Naive B cell (primary cell): ENCODE results near the gene MAMDC2. TPM values are rescaled to one million over a fixed set of nuclear protein-coding genes. Genes with fewer than 3 reads are reported as not detected.

Experiments used
- ATAC-seq, 2 donors: fragments of 150-1000 bp; cut with Tn5 transposase; 2 replicates each; pipeline ENCODE4 v1.10.0; 2021; ENCODE audit warnings: low read depth in 2 of 2, mild to moderate bottlenecking in 2 of 2, moderate library complexity in 2 of 2
- DNase-seq: peaks from one replicate; pipeline ENCODE4 v3.0.0; 2022
- H3K27ac Mint-ChIP-seq, 6 donors: one replicate each; pipeline ENCODE4 v1.8.0; 2020 to 2022; ENCODE audit warnings: mild to moderate bottlenecking in 6 of 6, mixed read lengths in 6 of 6, moderate library complexity in 5 of 6, inconsistent platforms in 2 of 6
- H3K27me3 Mint-ChIP-seq, 3 donors: one replicate each; pipeline ENCODE4 v1.8.0; 2021 to 2022; ENCODE audit warnings: mixed read lengths in 3 of 3, mild to moderate bottlenecking in 1 of 3
- H3K36me3 Mint-ChIP-seq, 2 donors: one replicate each; pipeline ENCODE4 v1.8.0; 2020 to 2022; ENCODE audit warnings: mixed read lengths in 2 of 2, inconsistent platforms in 1 of 2, mild to moderate bottlenecking in 1 of 2
- H3K4me1 Mint-ChIP-seq, 3 donors: one replicate each; pipeline ENCODE4 v1.8.0; 2020 to 2022; ENCODE audit warnings: mixed read lengths in 3 of 3, inconsistent platforms in 1 of 3, mild to moderate bottlenecking in 1 of 3, moderate library complexity in 1 of 3
- H3K4me3 Mint-ChIP-seq, 8 donors: one replicate each; pipeline ENCODE4 v1.8.0; 2020 to 2022; ENCODE audit warnings: mild to moderate bottlenecking in 8 of 8, mixed read lengths in 8 of 8, moderate library complexity in 8 of 8, inconsistent platforms in 2 of 8
- H3K9me3 Mint-ChIP-seq, 7 donors: one replicate each; pipeline ENCODE4 v1.8.0; 2020 to 2022; ENCODE audit warnings: mixed read lengths in 7 of 7, mild to moderate bottlenecking in 5 of 7, inconsistent platforms in 2 of 7, moderate library complexity in 1 of 7
- polyA plus RNA-seq, 6 donors: library from polyadenylated mRNA; unstranded; fragments of 300-500 nt; fragmentation: Illumina TruSeq; gene quantifications; one replicate each; pipeline ENCODE4 v1.2.3, GENCODE V29; 2021; ENCODE audit warnings: low read depth in 6 of 6

Gene MAMDC2
- polyA plus RNA-seq, 6 donors from 2014 or later = not detected

- ATAC-seq = no peak
- Mint-ChIP-seq H3K4me1 (no peaks in the 10 kb centered on the region), H3K27ac (no peak overlapping the region), H3K4me3 (no peak overlapping the region), H3K36me3 (no peaks in the 10 kb centered on the region), H3K9me3 (peaks cover 0 to 4% (median 2%) of the 10 kb centered on the region in 7 donors), H3K27me3 (peaks cover 3 to 31% (median 30%) of the 10 kb centered on the region in 3 donors)
- no peak for DNase-seq
Observed at GRCh38 chr9:70121818-70122436, 78.3 kb downstream of the MAMDC2 start.

GRCh38 chr9:70123695-70124094 is 80.0 kb downstream of the MAMDC2 start:
- DNase-seq = no peak
- Mint-ChIP-seq H3K27ac (no peak overlapping the region), H3K9me3 (no peaks in the 10 kb centered on the region), H3K4me1 (no peaks in the 10 kb centered on the region), H3K4me3 (no peak overlapping the region), H3K27me3 (peaks cover 3 to 25% (median 24%) of the 10 kb centered on the region in 3 donors), H3K36me3 (no peaks in the 10 kb centered on the region)
- ATAC-seq = no peak

GRCh38 chr9:70125621-70126263 is 82.1 kb downstream of the MAMDC2 start:
- Mint-ChIP-seq H3K4me1 (no peaks in the 10 kb centered on the region), H3K27ac (no peak overlapping the region), H3K36me3 (no peaks in the 10 kb centered on the region), H3K9me3 (no peaks in the 10 kb centered on the region), H3K4me3 (no peak overlapping the region), H3K27me3 (peaks cover 0 to 20% (median 18%) of the 10 kb centered on the region in 3 donors)
- no peak for ATAC-seq
- DNase-seq = no peak

- H3K4me3 Mint-ChIP-seq = no peak overlapping the region
- no peaks in the 10 kb centered on the region for H3K9me3 Mint-ChIP-seq
- H3K4me1 Mint-ChIP-seq = no peaks in the 10 kb centered on the region
- H3K27ac Mint-ChIP-seq = no peak overlapping the region
- DNase-seq = no peak
- no peaks in the 10 kb centered on the region for H3K36me3 Mint-ChIP-seq
- peaks cover 0 to 20% (median 18%) of the 10 kb centered on the region in 3 donors for H3K27me3 Mint-ChIP-seq
- ATAC-seq = no peak
Observed at GRCh38 chr9:70127036-70127435, 83.4 kb downstream of the MAMDC2 start.

GRCh38 chr9:70127540-70128416 is 84.1 kb downstream of the MAMDC2 start:
- no peaks in the 10 kb centered on the region for H3K9me3 Mint-ChIP-seq
- peaks cover 0 to 20% (median 18%) of the 10 kb centered on the region in 3 donors for H3K27me3 Mint-ChIP-seq
- no peak overlapping the region for H3K4me3 Mint-ChIP-seq
- no peak overlapping the region for H3K27ac Mint-ChIP-seq
- no peaks in the 10 kb centered on the region for H3K4me1 Mint-ChIP-seq
- no peak for ATAC-seq
- no peaks in the 10 kb centered on the region for H3K36me3 Mint-ChIP-seq
- no peak for DNase-seq

- Mint-ChIP-seq H3K4me3 (no peak overlapping the region), H3K27me3 (peaks cover 4 to 28% (median 25%) of the 10 kb centered on the region in 3 donors), H3K27ac (no peak overlapping the region), H3K36me3 (no peaks in the 10 kb centered on the region), H3K9me3 (no peaks in the 10 kb centered on the region), H3K4me1 (no peaks in the 10 kb centered on the region)
- ATAC-seq (no peak), DNase-seq (no peak)
Observed at GRCh38 chr9:70130266-70130665, 86.6 kb downstream of the MAMDC2 start.

- H3K27ac Mint-ChIP-seq = no peak overlapping the region
- no peaks in the 10 kb centered on the region for H3K36me3 Mint-ChIP-seq
- DNase-seq = no peak
- H3K4me3 Mint-ChIP-seq = no peak overlapping the region
- ATAC-seq = no peak
- H3K9me3 Mint-ChIP-seq = no peaks in the 10 kb centered on the region
- no peaks in the 10 kb centered on the region for H3K4me1 Mint-ChIP-seq
- peaks cover 4 to 25% (median 20%) of the 10 kb centered on the region in 3 donors for H3K27me3 Mint-ChIP-seq
Observed at GRCh38 chr9:70131296-70131695, 87.6 kb downstream of the MAMDC2 start.

- H3K4me3 Mint-ChIP-seq = no peak overlapping the region
- H3K9me3 Mint-ChIP-seq = no peaks in the 10 kb centered on the region
- H3K36me3 Mint-ChIP-seq = no peaks in the 10 kb centered on the region
- no peak for ATAC-seq
- H3K27me3 Mint-ChIP-seq = peaks cover 13 to 21% (median 17%) of the 10 kb centered on the region in 3 donors
- H3K27ac Mint-ChIP-seq = no peak overlapping the region
- no peak for DNase-seq
- no peaks in the 10 kb centered on the region for H3K4me1 Mint-ChIP-seq
Observed at GRCh38 chr9:70133253-70134208, 89.9 kb downstream of the MAMDC2 start.

- no peak overlapping the region for H3K4me3 Mint-ChIP-seq
- peaks cover 13 to 18% (median 17%) of the 10 kb centered on the region in 3 donors for H3K27me3 Mint-ChIP-seq
- no peak for ATAC-seq
- H3K27ac Mint-ChIP-seq = peak overlapping the region in 1 of 6 donors; percentile 31
- no peaks in the 10 kb centered on the region for H3K36me3 Mint-ChIP-seq
- H3K9me3 Mint-ChIP-seq = no peaks in the 10 kb centered on the region
- DNase-seq = no peak
- H3K4me1 Mint-ChIP-seq = no peaks in the 10 kb centered on the region
Observed at GRCh38 chr9:70134360-70134759, 90.7 kb downstream of the MAMDC2 start.

GRCh38 chr9:70135176-70135575 is 91.5 kb downstream of the MAMDC2 start:
- H3K4me1 Mint-ChIP-seq = no peaks in the 10 kb centered on the region
- ATAC-seq (no peak), DNase-seq (no peak)
- no peaks in the 10 kb centered on the region for H3K36me3 Mint-ChIP-seq
- H3K27ac Mint-ChIP-seq = no peak overlapping the region
- no peaks in the 10 kb centered on the region for H3K9me3 Mint-ChIP-seq
- H3K4me3 Mint-ChIP-seq = no peak overlapping the region
- peaks cover 13 to 17% (median 16%) of the 10 kb centered on the region in 3 donors for H3K27me3 Mint-ChIP-seq

- Mint-ChIP-seq H3K4me1 (no peaks in the 10 kb centered on the region), H3K9me3 (peaks cover 0 to 1% (median 0%) of the 10 kb centered on the region in 7 donors), H3K36me3 (no peaks in the 10 kb centered on the region), H3K4me3 (no peak overlapping the region), H3K27me3 (peaks cover 13 to 24% (median 18%) of the 10 kb centered on the region in 3 donors), H3K27ac (no peak overlapping the region)
- DNase-seq = no peak
- no peak for ATAC-seq
Observed at GRCh38 chr9:70136632-70137031, 93.0 kb downstream of the MAMDC2 start.

- Mint-ChIP-seq H3K27me3 (peaks cover 13 to 32% (median 27%) of the 10 kb centered on the region in 3 donors), H3K9me3 (peaks cover 0 to 1% (median 0%) of the 10 kb centered on the region in 7 donors), H3K27ac (no peak overlapping the region), H3K4me3 (no peak overlapping the region), H3K4me1 (no peaks in the 10 kb centered on the region), H3K36me3 (no peaks in the 10 kb centered on the region)
- ATAC-seq (no peak), DNase-seq (no peak)
Observed at GRCh38 chr9:70137577-70137976, 93.9 kb downstream of the MAMDC2 start.

- Mint-ChIP-seq H3K9me3 (peaks cover 0 to 1% (median 0%) of the 10 kb centered on the region in 7 donors), H3K4me1 (no peaks in the 10 kb centered on the region), H3K27me3 (peaks cover 9 to 24% (median 10%) of the 10 kb centered on the region in 3 donors), H3K36me3 (no peaks in the 10 kb centered on the region), H3K27ac (no peak overlapping the region), H3K4me3 (no peak overlapping the region)
- DNase-seq (no peak), ATAC-seq (no peak)
Observed at GRCh38 chr9:70142101-70142500, 98.5 kb downstream of the MAMDC2 start.
